ENCODE measurements around the gene CCP110.

- TF ChIP-seq CTCF (conservative IDR thresholded peaks at IDR 0.05; ENCODE audit: low read depth, low read length) = no peak
- TF ChIP-seq EZH2phosphoT487 (IDR thresholded peaks at IDR 0.05; ENCODE audit: borderline replicate concordance, low read length) = no peak
Observed at GRCh38 chr16:19507867-19508266, 15.9 kb upstream of the CCP110 start.
